GM23338 (cell line): Measurements from ENCODE around the gene C2CD4A.

Source experiments
- CREB1 ChIP-seq: fragments of 250-450 bp; sonication (Bioruptor Pico); IDR thresholded peaks from 2 replicates; pipeline ENCODE4 v1.5.0; 2020; ENCODE audit warnings: low read depth, mild to moderate bottlenecking, moderate library complexity
- CTCF ChIP-seq, 2 experiments: fragments of 200-600 bp in 1 of 2; sonication (generic) in 1 of 2; conservative IDR thresholded peaks; 2 replicates each; pipeline versions ENCODE4 v1.5.1 to v1.6.1; 2016 to 2017; ENCODE audit warnings: antibody characterized with exemption in 2 of 2, low read depth in 2 of 2, mild to moderate bottlenecking in 2 of 2, moderate library complexity in 1 of 2
- ETS1 ChIP-seq: IDR thresholded peaks from 2 replicates; pipeline ENCODE4 v1.6.1; 2016; ENCODE audit warnings: antibody characterized with exemption
- EZH2 ChIP-seq: fragments of 200-600 bp; sonication (generic); IDR thresholded peaks from one replicate; pipeline ENCODE4 v1.8.0; 2017; ENCODE audit warnings: antibody characterized with exemption, mild to moderate bottlenecking, low read depth; ENCODE audit not compliant: unreplicated experiment
- EZH2phosphoT487 ChIP-seq: fragments of 200-600 bp; sonication (generic); IDR thresholded peaks from one replicate; pipeline ENCODE4 v1.8.1; 2018; ENCODE audit warnings: antibody characterized with exemption; ENCODE audit not compliant: unreplicated experiment
- NANOG ChIP-seq: IDR thresholded peaks from 2 replicates; pipeline ENCODE4 v1.6.1; 2016; ENCODE audit warnings: antibody characterized with exemption, borderline replicate concordance
- POLR2AphosphoS5 ChIP-seq: IDR thresholded peaks from 2 replicates; pipeline ENCODE4 v1.6.1; 2016; ENCODE audit warnings: antibody characterized with exemption, low read depth
- REST ChIP-seq: IDR thresholded peaks from one replicate; pipeline ENCODE4 v1.6.1; 2018; ENCODE audit warnings: antibody characterized with exemption; ENCODE audit not compliant: unreplicated experiment
- STAT1 ChIP-seq: IDR thresholded peaks from one replicate; pipeline ENCODE4 v1.6.1; 2016; ENCODE audit warnings: antibody characterized with exemption; ENCODE audit not compliant: unreplicated experiment
- ZNF114 ChIP-seq: fragments of 250-450 bp; sonication (Bioruptor Pico); IDR thresholded peaks from 2 replicates; pipeline ENCODE4 v1.5.0; 2020; ENCODE audit warnings: mild to moderate bottlenecking, moderate library complexity

DNA sequence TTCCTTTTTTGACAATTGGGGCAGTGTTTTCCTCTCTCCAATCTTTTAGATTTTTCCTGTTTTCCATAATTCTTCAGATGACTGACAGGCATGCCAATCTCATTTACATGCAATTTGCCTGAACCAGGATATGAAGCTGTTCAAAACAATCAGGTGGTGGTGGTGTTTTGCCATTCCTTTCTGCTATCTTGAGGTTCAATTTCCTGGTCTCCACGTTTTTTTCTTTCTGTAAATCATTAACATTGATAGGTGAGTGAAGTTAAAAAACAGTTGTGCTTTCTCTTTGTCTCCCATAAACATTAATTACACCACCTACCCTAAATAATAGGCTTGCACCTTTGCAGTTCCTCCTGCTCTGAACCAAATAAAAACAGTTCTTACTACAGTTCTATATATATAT is 49.1 kb downstream of the C2CD4A start:
- TF ChIP-seq CTCF (conservative IDR thresholded peaks at IDR 0.05; ENCODE audit: low read depth in 2 of 2): no peak
- TF ChIP-seq CREB1: no peak
- TF ChIP-seq EZH2phosphoT487: no peak
- TF ChIP-seq ZNF114: no peak
- no peak for TF ChIP-seq POLR2AphosphoS5
- TF ChIP-seq EZH2: no peak
- no peak for TF ChIP-seq STAT1
- no peak for TF ChIP-seq REST
- no peak for TF ChIP-seq ETS1
- no peak for TF ChIP-seq NANOG
